ENCODE measurements around the gene DOCK3.

The DOCK3 gene

DNA sequence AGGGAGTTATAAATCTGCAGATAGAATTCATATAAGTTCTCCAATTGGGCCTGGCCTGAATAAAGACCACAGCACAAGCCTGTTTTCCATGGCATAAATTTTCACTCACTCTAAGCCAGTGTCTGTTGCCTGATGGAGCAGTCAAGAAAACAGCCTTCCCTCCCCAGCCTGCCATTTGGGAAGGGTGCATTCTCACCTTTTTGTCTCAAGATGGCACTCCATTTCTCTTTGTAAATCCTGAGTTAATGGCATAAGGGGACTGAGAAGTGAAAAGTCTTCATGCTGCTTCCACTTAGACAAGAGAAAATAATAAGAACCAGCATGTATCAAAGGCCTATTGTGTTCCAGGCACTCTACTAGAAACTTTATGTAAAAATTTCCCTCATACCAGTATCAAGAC, 594.7 kb downstream of the DOCK3 start:
- peaks cover 21% of the 10 kb centered on the region for H3K4me1 Mint-ChIP-seq
- no peak for ATAC-seq
- no peak overlapping the region for H3K27ac Mint-ChIP-seq
- peaks cover 6% of the 10 kb centered on the region for H3K9me3 Mint-ChIP-seq
- no peak overlapping the region for H3K4me3 Mint-ChIP-seq
- H3K27me3 Mint-ChIP-seq = no peaks in the 10 kb centered on the region
- no peak for DNase-seq
- H3K36me3 Mint-ChIP-seq (ENCODE audit: low read depth) = no peaks in the 10 kb centered on the region

DNA sequence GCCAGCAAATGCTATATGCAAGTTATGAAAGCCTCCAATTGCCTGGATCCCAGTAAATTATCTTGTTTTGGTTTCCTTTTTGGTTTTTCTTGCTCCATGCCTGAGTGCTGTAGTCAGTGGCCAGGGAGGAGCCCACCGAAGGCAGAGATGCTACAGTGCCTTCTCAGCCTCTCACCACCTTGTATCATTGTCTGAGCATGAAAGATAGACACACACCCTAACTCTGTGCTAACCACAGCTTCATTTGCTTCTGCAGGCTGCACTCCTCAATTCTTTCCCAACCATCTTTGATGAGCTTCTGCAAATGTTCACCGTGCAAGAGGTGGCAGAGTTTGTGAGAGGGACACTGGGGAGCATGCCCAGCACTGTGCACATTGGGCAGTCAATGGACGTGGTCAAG, 595.8 kb downstream of the DOCK3 start:
- H3K9me3 Mint-ChIP-seq = peaks cover 6% of the 10 kb centered on the region
- H3K4me3 Mint-ChIP-seq = no peak overlapping the region
- H3K36me3 Mint-ChIP-seq (ENCODE audit: low read depth) = no peaks in the 10 kb centered on the region
- peaks cover 20% of the 10 kb centered on the region for H3K4me1 Mint-ChIP-seq
- no peak for DNase-seq
- no peaks in the 10 kb centered on the region for H3K27me3 Mint-ChIP-seq
- H3K27ac Mint-ChIP-seq = no peak overlapping the region
- no peak for ATAC-seq

DNA sequence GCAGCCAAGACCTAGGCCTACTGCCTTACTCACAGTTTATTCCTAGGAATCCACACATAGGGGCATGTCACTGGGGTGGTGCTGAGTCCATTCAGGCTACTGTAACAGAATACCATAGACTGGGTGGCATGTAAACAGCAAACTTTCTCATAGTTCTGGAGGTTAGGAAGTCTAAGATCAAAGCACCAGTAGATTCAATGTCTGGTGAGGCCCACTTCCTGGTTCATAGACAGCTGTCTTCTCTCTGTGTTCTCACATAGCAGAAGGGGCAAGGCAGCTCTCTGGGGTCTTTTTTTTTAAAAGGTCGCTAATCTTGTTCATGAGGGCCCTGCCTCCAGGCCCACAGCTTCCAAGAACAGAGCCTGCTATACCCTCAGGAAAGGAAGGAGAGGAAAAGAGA, 596.4 kb downstream of the DOCK3 start:
- no peak overlapping the region for H3K4me3 Mint-ChIP-seq
- H3K9me3 Mint-ChIP-seq = peaks cover 2% of the 10 kb centered on the region
- no peaks in the 10 kb centered on the region for H3K36me3 Mint-ChIP-seq (ENCODE audit: low read depth)
- H3K27me3 Mint-ChIP-seq = no peaks in the 10 kb centered on the region
- peaks cover 20% of the 10 kb centered on the region for H3K4me1 Mint-ChIP-seq
- DNase-seq (no peak), ATAC-seq (no peak)
- H3K27ac Mint-ChIP-seq = peak overlapping the region; percentile 15

DNA sequence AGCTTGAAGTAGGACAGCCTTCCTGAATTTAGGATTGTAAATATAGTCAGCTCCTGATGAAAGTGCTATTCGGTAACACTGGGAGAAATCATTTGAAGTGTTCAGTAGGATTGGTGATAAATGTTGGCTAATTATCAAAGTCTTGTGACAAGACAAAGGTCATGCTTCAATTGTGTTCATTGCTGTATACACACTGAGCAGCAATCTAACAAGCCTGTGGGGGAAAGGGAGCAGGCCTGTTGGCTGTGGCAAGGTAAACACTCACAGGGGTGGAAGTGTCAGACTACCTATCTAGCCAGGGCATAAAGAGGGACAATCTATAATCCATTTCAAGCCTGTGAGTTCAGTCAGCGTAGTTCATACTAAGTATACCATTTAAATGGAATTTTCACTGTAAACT, 599.3 kb downstream of the DOCK3 start:
- H3K27me3 Mint-ChIP-seq = no peaks in the 10 kb centered on the region
- no peak for ATAC-seq
- H3K27ac Mint-ChIP-seq = no peak overlapping the region

DNA sequence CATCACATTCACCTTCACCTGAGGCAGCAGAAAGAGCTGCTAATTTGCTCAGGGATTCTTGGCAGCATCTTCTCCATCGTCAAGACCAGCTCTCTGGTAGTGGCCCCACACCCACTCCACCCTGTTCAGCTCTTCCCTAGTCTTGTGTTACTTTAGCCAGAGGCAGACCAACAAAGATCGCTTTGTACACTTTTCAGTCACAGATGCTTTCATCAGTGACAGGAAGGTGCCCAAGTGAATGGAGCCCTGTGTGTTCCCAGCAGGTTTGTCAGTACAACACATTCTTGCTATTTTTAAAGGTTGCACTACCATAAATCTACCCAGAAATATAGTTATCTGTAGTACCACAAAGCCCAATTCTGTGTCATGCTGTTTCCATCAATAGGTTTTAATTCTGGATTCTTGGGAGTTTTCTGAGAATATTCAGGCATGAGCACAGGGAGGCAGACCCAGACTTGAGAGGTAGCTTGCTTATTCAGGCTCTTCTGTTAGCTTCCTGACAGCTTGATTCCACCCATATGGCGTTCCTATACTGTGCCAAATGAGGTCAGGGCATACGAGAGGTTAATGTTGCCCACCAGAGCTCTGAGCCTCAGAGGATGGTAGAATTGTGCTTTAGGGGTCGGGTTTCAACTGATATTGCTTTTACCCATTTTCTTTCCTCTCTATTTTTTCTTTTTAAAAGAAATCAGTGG, 600.5 kb downstream of the DOCK3 start:
- H3K27ac Mint-ChIP-seq = no peak overlapping the region
- H3K9me3 Mint-ChIP-seq = no peaks in the 10 kb centered on the region
- no peaks in the 10 kb centered on the region for H3K36me3 Mint-ChIP-seq (ENCODE audit: low read depth)
- DNase-seq (no peak), ATAC-seq (no peak)
- no peaks in the 10 kb centered on the region for H3K27me3 Mint-ChIP-seq
- H3K4me1 Mint-ChIP-seq = peaks cover 12% of the 10 kb centered on the region
- no peak overlapping the region for H3K4me3 Mint-ChIP-seq

More for the DNA sequence above, 599.3 kb downstream of the DOCK3 start:
- Mint-ChIP-seq H3K4me1 (peaks cover 20% of the 10 kb centered on the region), H3K9me3 (no peaks in the 10 kb centered on the region), H3K36me3 (ENCODE audit: low read depth) (no peaks in the 10 kb centered on the region), H3K4me3 (no peak overlapping the region)
- no peak for DNase-seq

DNA sequence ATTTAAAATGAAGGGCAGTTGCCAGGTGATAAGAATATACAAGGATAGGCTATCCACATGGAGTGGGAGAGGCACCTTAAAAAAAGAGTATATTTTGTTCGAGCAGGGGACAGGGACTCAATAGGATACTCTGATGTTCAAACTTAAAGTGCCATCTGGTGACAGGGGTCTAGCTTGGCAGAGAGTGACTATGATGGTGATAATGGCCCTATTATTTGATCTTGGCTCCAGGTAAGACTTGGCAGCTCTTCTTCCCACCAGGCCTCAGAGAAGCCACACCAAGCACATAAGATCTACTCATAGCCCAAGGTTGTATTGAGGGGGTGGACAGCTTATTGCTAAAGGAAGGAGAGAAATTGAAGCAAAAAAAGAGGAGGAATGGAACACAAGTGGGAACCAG, 601.3 kb downstream of the DOCK3 start:
- no peaks in the 10 kb centered on the region for H3K9me3 Mint-ChIP-seq
- H3K27me3 Mint-ChIP-seq = no peaks in the 10 kb centered on the region
- H3K27ac Mint-ChIP-seq = no peak overlapping the region
- ATAC-seq (no peak), DNase-seq (no peak)
- H3K36me3 Mint-ChIP-seq (ENCODE audit: low read depth) = peaks cover 1% of the 10 kb centered on the region
- H3K4me1 Mint-ChIP-seq = peaks cover 4% of the 10 kb centered on the region
- H3K4me3 Mint-ChIP-seq = no peak overlapping the region

DNA sequence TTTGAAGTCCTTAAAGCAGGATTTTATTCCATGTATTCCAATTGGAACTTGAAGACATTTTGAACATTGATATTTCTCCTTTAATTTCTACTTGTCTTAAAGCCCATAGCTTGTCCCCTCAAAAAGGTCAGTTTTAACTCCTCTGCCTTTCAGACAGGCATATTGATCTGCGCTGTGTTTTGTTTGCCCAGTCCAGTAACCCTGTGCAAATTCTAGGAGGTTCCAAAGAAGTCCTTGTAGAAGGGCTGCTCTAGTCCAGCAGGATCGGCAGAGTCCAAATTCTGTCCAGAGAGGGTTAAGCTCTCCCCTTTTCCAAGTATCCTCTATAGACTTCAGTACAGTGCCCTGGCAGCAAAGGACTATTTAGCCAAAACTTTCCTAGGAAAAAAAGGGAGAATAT, 604.7 kb downstream of the DOCK3 start:
- no peaks in the 10 kb centered on the region for H3K9me3 Mint-ChIP-seq
- DNase-seq (no peak), ATAC-seq (no peak)
- peaks cover 1% of the 10 kb centered on the region for H3K36me3 Mint-ChIP-seq (ENCODE audit: low read depth)
- H3K27ac Mint-ChIP-seq = no peak overlapping the region
- no peak overlapping the region for H3K4me3 Mint-ChIP-seq
- no peaks in the 10 kb centered on the region for H3K27me3 Mint-ChIP-seq
- H3K4me1 Mint-ChIP-seq = no peaks in the 10 kb centered on the region

DNA sequence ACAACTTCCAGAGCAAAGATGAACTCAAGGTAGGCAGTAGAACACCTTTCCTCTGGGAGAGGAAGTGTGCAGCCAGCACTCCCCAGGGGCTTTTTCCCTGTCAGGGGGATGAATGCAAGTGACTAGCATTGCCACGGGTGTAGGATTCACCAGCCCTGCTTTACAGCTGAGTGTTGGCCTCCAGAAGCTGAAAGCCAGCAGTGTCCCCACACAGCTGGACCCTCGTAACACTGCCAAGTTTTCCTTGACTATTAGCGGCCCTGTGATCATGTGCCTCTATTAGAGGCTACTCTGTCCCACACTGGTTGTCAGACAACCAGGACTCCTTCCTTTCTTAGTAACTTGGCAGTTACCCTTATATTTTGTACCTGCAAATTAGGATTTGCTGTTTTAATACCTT, 605.4 kb downstream of the DOCK3 start:
- Mint-ChIP-seq H3K27ac (no peak overlapping the region), H3K9me3 (no peaks in the 10 kb centered on the region), H3K36me3 (ENCODE audit: low read depth) (peaks cover 8% of the 10 kb centered on the region), H3K4me1 (no peaks in the 10 kb centered on the region), H3K4me3 (no peak overlapping the region), H3K27me3 (no peaks in the 10 kb centered on the region)
- DNase-seq (no peak), ATAC-seq (no peak)

DNA sequence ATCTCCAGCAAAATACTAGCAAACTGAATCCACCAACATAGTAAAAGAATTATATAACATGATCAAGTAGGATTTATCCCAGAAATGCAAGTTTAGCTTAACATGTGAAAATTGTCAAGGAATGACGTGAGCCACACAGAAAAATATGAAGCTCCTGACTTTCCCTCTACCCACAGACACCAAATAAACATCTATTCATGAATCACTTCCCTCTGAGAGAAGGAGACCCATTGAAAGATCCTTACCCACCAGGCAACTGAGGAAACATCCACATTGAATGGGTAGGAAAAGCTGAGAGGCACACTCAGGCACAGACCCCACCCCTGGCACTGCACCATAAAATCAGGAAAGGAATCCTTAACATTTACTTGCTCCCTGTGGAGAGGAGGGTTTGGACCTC, 608.2 kb downstream of the DOCK3 start:
- Mint-ChIP-seq H3K9me3 (peaks cover 16% of the 10 kb centered on the region), H3K27ac (no peak overlapping the region), H3K4me3 (no peak overlapping the region), H3K27me3 (no peaks in the 10 kb centered on the region), H3K36me3 (ENCODE audit: low read depth) (peaks cover 13% of the 10 kb centered on the region), H3K4me1 (no peaks in the 10 kb centered on the region)
- ATAC-seq (no peak), DNase-seq (no peak)

DNA sequence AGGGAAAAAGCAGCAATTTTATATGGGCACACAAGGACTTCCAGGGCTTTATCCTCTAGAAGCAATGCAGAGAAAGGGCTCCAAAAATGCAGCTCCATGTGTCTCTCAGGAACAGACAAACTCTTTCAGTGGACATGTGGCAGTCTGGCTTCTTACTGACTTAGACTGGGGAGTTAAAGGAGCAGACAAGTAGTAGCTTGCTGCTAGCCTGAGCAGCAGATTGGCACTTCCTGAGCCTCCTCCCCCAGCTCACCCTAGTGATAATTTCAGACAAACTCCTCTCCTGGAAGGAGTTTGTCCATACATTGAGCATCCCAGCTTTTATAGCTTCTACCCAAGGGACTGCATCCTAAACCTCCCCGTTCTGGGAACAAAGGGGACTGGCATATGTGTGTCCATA, 608.7 kb downstream of the DOCK3 start:
- H3K36me3 Mint-ChIP-seq (ENCODE audit: low read depth) = peaks cover 13% of the 10 kb centered on the region

DNA sequence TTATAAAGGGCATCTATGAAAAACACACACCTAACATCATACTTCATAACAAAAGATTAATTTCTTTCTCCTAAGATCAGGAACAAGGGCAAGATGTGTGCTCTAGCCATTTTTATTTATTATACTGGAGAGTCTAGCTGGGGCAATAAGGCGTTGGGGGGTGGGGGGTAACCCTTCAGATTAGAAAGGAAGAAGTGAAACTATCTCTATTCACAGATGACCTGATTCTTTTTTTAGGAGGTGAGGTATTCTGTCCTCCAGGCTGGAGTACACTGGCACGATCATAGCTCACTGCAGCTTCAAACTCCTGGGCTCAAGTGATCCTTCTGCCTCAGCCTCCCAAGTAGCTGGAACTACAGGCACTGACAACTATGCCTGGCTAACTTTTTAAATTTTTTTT, 620.9 kb downstream of the DOCK3 start:
- no peak overlapping the region for H3K27ac Mint-ChIP-seq
- DNase-seq = no peak
- H3K27me3 Mint-ChIP-seq = no peaks in the 10 kb centered on the region
- H3K36me3 Mint-ChIP-seq (ENCODE audit: low read depth) = peaks cover 2% of the 10 kb centered on the region
- no peaks in the 10 kb centered on the region for H3K4me1 Mint-ChIP-seq
- H3K4me3 Mint-ChIP-seq = no peak overlapping the region
- ATAC-seq = no peak
- H3K9me3 Mint-ChIP-seq = peaks cover 13% of the 10 kb centered on the region

More for the DNA sequence above, 608.7 kb downstream of the DOCK3 start:
- H3K4me3 Mint-ChIP-seq = no peak overlapping the region
- DNase-seq (no peak), ATAC-seq (no peak)
- H3K4me1 Mint-ChIP-seq = no peaks in the 10 kb centered on the region
- peaks cover 17% of the 10 kb centered on the region for H3K9me3 Mint-ChIP-seq
- no peak overlapping the region for H3K27ac Mint-ChIP-seq
- no peaks in the 10 kb centered on the region for H3K27me3 Mint-ChIP-seq

DNA sequence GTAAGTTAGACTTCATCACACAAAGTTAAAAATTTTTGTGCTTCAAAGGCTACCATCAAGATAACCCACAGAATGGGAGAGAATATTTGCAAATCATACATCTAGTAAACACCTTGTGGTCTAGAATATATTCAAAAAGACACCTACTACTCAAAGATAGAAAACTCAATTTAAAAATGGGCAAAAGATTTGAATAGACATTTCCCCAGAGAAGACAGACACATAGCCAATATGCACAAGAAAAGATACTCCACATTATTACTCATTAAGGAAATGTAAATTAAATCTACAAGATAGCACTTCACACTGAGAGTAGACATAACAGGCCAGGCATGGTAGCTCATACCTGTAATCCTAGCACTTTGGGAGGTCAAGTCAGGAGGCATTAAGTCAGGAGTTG, 622.6 kb downstream of the DOCK3 start:
- Mint-ChIP-seq H3K4me3 (no peak overlapping the region), H3K27ac (no peak overlapping the region), H3K4me1 (no peaks in the 10 kb centered on the region), H3K27me3 (no peaks in the 10 kb centered on the region), H3K36me3 (ENCODE audit: low read depth) (peaks cover 2% of the 10 kb centered on the region), H3K9me3 (peaks cover 12% of the 10 kb centered on the region)
- DNase-seq (no peak), ATAC-seq (no peak)

DNA sequence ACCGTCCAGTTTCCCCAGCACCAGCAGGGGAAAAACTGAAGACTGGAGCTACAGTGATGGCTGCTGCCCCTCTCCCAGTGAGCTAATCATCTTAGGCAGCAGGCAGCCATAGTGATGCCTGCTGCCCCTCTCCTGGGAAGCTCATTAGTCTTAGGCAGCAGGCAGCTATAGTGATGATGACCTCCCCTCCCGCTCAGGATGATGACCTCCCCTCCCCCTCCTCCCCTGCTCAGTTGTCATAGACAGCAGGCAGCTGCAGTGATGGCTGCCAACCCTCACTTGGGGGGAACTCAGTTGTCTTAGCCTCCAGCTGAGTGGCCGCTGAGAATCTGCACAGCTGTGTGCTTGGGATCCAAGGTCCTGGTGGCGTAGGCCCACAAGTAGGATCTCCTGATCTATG, 629.5 kb downstream of the DOCK3 start:
- Mint-ChIP-seq H3K9me3 (peaks cover 27% of the 10 kb centered on the region), H3K4me1 (no peaks in the 10 kb centered on the region), H3K27ac (no peak overlapping the region), H3K36me3 (ENCODE audit: low read depth) (peaks cover 7% of the 10 kb centered on the region), H3K27me3 (peaks cover 1% of the 10 kb centered on the region), H3K4me3 (no peak overlapping the region)
- DNase-seq (no peak), ATAC-seq (no peak)

DNA sequence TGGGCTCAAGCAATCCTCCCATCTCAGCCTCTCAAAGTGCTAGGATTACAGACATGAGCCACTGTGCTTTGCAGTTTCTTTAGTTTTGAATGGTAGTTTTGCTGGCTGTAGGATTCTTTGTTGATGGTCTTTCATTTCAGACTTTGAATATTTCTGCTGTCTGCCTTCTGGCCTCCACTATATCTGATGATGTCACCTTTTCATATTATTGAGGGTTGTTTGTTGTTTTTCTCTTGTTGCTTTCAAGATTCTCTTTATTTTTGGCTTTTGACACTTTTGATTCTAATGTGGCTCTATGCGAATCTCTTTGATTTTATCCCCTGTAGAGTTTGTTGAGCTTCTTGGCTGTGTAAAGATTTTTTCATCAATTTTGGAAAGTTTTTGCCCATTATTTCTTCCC, 631.4 kb downstream of the DOCK3 start:
- H3K9me3 Mint-ChIP-seq = peaks cover 26% of the 10 kb centered on the region
- H3K27me3 Mint-ChIP-seq = peaks cover 1% of the 10 kb centered on the region
- peaks cover 5% of the 10 kb centered on the region for H3K36me3 Mint-ChIP-seq (ENCODE audit: low read depth)
- ATAC-seq (no peak), DNase-seq (no peak)
- H3K4me1 Mint-ChIP-seq = no peaks in the 10 kb centered on the region
- no peak overlapping the region for H3K4me3 Mint-ChIP-seq
- H3K27ac Mint-ChIP-seq = no peak overlapping the region

DNA sequence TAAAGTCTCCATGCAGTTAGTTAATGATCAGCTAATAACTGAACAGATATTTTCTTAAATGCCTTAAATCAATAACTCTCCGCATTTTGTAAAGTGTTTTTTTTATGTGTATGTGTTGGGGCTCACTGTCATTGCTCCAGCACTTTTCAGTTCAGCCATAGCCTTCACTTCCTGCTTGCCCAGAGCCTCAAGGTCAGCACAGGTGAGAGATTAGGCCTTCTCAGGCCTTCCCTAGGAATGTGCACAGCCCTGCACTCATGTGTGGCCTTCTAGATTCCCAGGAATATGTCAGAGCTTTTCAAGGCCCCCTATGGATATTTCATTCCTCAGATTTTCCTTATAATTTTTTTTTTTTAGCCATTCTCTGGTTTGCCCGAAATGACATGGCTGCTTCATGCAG, 632.7 kb downstream of the DOCK3 start:
- Mint-ChIP-seq H3K4me1 (no peaks in the 10 kb centered on the region), H3K4me3 (no peak overlapping the region), H3K36me3 (ENCODE audit: low read depth) (peaks cover 5% of the 10 kb centered on the region), H3K27ac (no peak overlapping the region), H3K27me3 (peaks cover 1% of the 10 kb centered on the region), H3K9me3 (peaks cover 14% of the 10 kb centered on the region)
- DNase-seq (no peak), ATAC-seq (no peak)

Measured in activated naive CD8-positive, alpha-beta T cell treated with anti-CD3 and anti-CD28 coated beads, Interleukin-2, amount 50 U/mL, for 24 hours (primary cell).